ENCODE measurements around the gene FGD3. TPM values are rescaled to one million over a fixed set of nuclear protein-coding genes. Genes with fewer than 3 reads are reported as not detected.

FGD3 gene
- total RNA-seq, 1 experiment from 2014 or later: 1.8 TPM

- Histone ChIP-seq H2BK5ac (ENCODE audit: insufficient read length, low read length) (no peak overlapping the region), H3K79me2 (ENCODE audit: insufficient read depth, low read length) (no peaks in the 10 kb centered on the region), H3K14ac (ENCODE audit: insufficient read depth, low read length) (no peak overlapping the region), H3K4ac (ENCODE audit: low read depth, low read length) (no peak overlapping the region), H3K23ac (ENCODE audit: insufficient read length, low read depth, low read length) (no peak overlapping the region), H4K8ac (replicated peaks; ENCODE audit: insufficient read length, low read depth, low read length) (no peak overlapping the region), H2BK120ac (ENCODE audit: low read depth, low read length, poor library complexity, severe bottlenecking) (no peak overlapping the region), H4K5ac (ENCODE audit: insufficient read length, low read depth, low read length) (no peak overlapping the region), H4K91ac (ENCODE audit: insufficient read length, low read depth, low read length) (no peak overlapping the region), H3K27me3 (ENCODE audit: insufficient read depth, low read length) (no peaks in the 10 kb centered on the region), H3K9me3 (ENCODE audit: control insufficient read depth, low read depth, low read length) (no peaks in the 10 kb centered on the region), H3K56ac (ENCODE audit: insufficient read length, low read depth, low read length) (no peak overlapping the region), H3K4me2 (ENCODE audit: insufficient read depth, insufficient read length, low read length) (no peak overlapping the region), H4K20me1 (ENCODE audit: control insufficient read depth, insufficient read depth, insufficient read length) (no peaks in the 10 kb centered on the region), H2BK15ac (ENCODE audit: low read depth, low read length) (no peak overlapping the region), H2BK20ac (ENCODE audit: low read depth, low read length, poor library complexity, severe bottlenecking) (no peak overlapping the region), H3K18ac (ENCODE audit: insufficient read length, low read depth, low read length) (no peak overlapping the region), H3T11ph (ENCODE audit: low read length) (no peak overlapping the region), H3K4me1 (ENCODE audit: insufficient read depth, low read length) (no peaks in the 10 kb centered on the region), H2AK5ac (ENCODE audit: insufficient read length, low read length) (no peak overlapping the region), H3K23me2 (ENCODE audit: insufficient read length, low read depth, low read length, poor library complexity, severe bottlenecking) (no peaks in the 10 kb centered on the region), H3K27ac (ENCODE audit: insufficient read length, low read depth, low read length) (no peak overlapping the region), H2AFZ (ENCODE audit: low read length) (no peak overlapping the region), H3K9ac (ENCODE audit: extremely low read depth, insufficient read length, low read length) (no peak overlapping the region), H3K79me1 (ENCODE audit: insufficient read depth, low read depth, low read length, poor library complexity, severe bottlenecking) (no peaks in the 10 kb centered on the region), H2BK12ac (ENCODE audit: insufficient read length, low read depth, low read length) (no peak overlapping the region)
- no peak for TF ChIP-seq CTCF (conservative IDR thresholded peaks at IDR 0.05)
- Mint-ChIP-seq H3K36me3 (ENCODE audit: insufficient read depth in 1 of 3, low read depth in 3 of 3) (peaks cover 0 to 4% (median 2%) of the 10 kb centered on the region in 3 experiments; a peak in 4 of 7 replicates), H3K4me3 (no peak overlapping the region), H3K9me3 (peaks cover 2 to 3% of the 10 kb centered on the region in 2 experiments; a peak in 4 of 5 replicates), H3K4me1 (peaks cover 16 to 28% of the 10 kb centered on the region in 2 experiments), H3K27ac (no peak overlapping the region), H3K27me3 (ENCODE audit: low read depth) (peaks cover 6% of the 10 kb centered on the region)
- no CpG with 5 or more reads among the region's 12 CpGs for WGBS (ENCODE audit: extremely low coverage, insufficient read length, low lambda C conversion rate)
- no peak for DNase-seq
Observed at GRCh38 chr9:93005876-93006275, 58.6 kb downstream of the FGD3 start.
